T-helper 1 cell treated with Interleukin-12 subunit alpha and Interleukin-12 subunit beta and Interleukin-4 antibody, amounts not matched to agents 30 μg/mL and 1 μg/mL, for 36 hours (primary cell): ENCODE measurements around the gene DUSP28.
"Not testable (repeated sequence)": the region's sequence is repeated elsewhere in the genome, so short reads cannot be mapped to it uniquely, and the experiment has no call there.

ENCODE experiments used
- H3K27ac Mint-ChIP-seq: one replicate; pipeline ENCODE4 v1.8.0; 2021; ENCODE audit warnings: mild to moderate bottlenecking, mixed read lengths
- H3K27me3 Mint-ChIP-seq: one replicate; pipeline ENCODE4 v1.8.0; 2021; ENCODE audit warnings: low read depth, mixed read lengths
- H3K36me3 Mint-ChIP-seq: one replicate; pipeline ENCODE4 v1.8.0; 2021; ENCODE audit warnings: low read depth, mixed read lengths
- H3K4me1 Mint-ChIP-seq: one replicate; pipeline ENCODE4 v1.8.0; 2021; ENCODE audit warnings: low read depth, mixed read lengths
- H3K4me3 Mint-ChIP-seq: one replicate; pipeline ENCODE4 v1.8.0; 2021; ENCODE audit warnings: mild to moderate bottlenecking, moderate library complexity, mixed read lengths
- H3K9me3 Mint-ChIP-seq: one replicate; pipeline ENCODE4 v1.8.0; 2021; ENCODE audit warnings: mixed read lengths

The DUSP28 gene, protein sequence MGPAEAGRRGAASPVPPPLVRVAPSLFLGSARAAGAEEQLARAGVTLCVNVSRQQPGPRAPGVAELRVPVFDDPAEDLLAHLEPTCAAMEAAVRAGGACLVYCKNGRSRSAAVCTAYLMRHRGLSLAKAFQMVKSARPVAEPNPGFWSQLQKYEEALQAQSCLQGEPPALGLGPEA

DNA sequence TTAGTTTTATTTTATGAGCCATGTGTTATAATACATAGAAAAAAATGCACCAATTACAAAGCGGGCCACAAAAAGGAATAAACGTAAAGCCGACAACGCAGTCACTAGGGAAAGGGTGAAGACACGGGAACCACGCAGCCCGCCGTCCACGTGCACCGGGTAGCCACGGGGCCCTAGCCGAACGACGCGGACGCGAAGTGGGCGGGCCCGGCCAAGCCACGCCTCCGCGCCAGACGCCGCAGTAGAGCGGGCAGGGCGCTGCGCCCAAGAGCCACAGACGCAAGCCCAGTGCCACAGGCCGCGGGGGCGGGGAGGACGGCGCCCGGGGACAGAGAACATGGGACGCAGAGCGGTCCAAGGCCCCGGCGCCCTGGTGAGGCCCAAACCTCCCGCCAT lies at the start of gene DUSP28:
Gene DUSP28 (plus strand): TSS at position 274 of the 396 bp plus-strand sequence. CDS start 328 bp downstream, outside the sequence.
- Mint-ChIP-seq H3K36me3 (peaks cover 27% of the 10 kb centered on the region), H3K27ac (peak within 1 kb of the TSS; percentile 98), H3K27me3 (no peaks in the 10 kb centered on the region), H3K9me3 (no peaks in the 10 kb centered on the region), H3K4me3 (peak within 1 kb of the TSS; percentile 86), H3K4me1 (peaks cover 59% of the 10 kb centered on the region)

DNA sequence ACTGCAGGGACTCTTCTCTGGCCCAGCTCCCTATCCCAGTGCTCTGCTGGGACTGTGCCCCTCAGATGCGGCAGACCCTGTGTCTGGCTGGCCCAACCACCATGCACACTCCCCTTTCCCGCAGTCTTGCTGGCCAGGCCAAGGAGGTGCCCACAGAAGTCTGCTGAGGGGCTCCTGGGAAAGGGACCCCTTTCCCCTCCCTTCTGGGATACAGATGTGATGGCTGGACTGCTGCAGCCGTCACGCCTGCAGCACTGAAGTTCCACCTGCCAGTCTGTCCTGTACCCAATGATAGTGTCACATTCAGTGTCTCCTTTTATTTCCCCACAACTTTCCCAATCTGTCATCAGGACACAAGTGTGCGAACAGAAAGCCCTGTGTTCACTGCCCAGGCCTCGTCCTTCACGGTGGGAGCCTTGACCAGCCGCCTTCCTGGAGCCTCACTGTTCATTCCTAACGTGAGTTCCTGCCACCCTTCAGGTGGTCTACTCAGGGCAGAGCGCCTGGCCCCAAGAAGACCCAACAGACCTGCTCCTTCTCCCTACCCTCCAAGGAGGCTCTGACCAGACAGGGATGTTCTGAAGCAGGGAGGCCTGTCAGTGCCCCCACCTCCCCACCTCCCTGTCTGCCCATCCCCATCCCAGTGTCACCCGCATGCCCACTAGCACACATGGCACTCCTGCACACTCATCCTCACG lies 49.5 kb upstream of the DUSP28 start:
- Mint-ChIP-seq H3K4me1 (peaks cover 6% of the 10 kb centered on the region), H3K36me3 (no peaks in the 10 kb centered on the region), H3K27ac (no peak overlapping the region), H3K4me3 (no peak overlapping the region), H3K27me3 (no peaks in the 10 kb centered on the region), H3K9me3 (no peaks in the 10 kb centered on the region)

DNA sequence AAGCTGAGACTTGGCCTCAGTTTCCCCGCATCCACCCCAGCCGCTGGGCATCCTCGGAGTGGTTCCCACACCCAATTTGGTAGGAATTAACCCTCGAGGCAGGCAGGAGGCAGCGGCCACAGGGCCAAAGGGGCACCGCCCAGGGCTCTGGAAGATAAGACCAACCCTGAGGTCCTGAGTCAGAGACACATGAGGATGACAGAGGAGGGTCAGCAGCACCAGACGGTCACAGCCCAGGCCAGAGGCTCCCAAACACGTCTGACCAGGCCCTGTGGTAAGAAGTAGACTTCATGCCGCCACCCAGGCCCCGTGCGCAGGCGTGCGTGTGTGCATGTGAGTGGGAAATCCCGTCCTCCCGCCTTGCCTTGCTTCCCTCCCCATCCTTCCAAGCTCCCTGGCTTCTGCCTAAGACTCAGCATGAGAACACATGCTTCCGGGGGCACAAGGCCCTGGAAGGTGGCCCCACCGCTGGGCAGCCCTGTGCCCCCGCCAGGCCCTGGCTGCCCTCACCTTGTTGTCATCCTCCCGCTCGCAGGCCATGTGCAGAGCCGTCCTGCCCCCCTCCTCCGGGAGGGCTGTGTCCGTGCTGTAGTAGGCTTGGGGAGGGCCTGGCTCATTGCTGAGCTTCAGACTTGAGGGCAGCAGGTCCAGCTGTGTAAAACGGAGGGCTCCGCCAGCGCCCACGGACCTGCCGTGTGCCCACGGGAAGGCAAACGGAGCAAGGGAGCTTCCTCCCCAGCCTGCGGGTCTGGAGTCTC lies 48.6 kb upstream of the DUSP28 start:
- Mint-ChIP-seq H3K36me3 (no peaks in the 10 kb centered on the region), H3K27ac (no peak overlapping the region), H3K4me3 (no peak overlapping the region), H3K9me3 (no peaks in the 10 kb centered on the region), H3K27me3 (no peaks in the 10 kb centered on the region), H3K4me1 (peaks cover 6% of the 10 kb centered on the region)

DNA sequence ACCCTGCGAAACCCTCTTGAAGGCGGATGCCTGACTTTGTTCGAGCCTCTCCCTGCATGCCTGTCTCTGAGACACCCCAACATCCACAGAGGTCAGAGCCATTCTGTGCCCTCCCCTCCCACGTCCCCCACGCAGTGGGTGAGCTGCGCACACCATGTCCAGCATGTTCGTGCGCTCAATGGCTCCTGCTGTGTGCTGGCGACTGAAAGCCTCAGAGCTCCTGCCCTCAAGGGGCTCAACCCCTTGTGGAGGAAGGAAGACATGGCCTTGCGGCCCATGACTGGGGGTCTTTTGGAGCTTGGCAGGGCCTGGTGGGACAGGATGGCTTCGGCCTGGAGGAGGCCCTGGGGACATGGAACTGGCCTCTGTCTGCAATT lies 48.1 kb upstream of the DUSP28 start:
- Mint-ChIP-seq H3K27me3 (no peaks in the 10 kb centered on the region), H3K27ac (no peak overlapping the region), H3K4me1 (peaks cover 6% of the 10 kb centered on the region), H3K9me3 (no peaks in the 10 kb centered on the region), H3K4me3 (no peak overlapping the region), H3K36me3 (no peaks in the 10 kb centered on the region)

DNA sequence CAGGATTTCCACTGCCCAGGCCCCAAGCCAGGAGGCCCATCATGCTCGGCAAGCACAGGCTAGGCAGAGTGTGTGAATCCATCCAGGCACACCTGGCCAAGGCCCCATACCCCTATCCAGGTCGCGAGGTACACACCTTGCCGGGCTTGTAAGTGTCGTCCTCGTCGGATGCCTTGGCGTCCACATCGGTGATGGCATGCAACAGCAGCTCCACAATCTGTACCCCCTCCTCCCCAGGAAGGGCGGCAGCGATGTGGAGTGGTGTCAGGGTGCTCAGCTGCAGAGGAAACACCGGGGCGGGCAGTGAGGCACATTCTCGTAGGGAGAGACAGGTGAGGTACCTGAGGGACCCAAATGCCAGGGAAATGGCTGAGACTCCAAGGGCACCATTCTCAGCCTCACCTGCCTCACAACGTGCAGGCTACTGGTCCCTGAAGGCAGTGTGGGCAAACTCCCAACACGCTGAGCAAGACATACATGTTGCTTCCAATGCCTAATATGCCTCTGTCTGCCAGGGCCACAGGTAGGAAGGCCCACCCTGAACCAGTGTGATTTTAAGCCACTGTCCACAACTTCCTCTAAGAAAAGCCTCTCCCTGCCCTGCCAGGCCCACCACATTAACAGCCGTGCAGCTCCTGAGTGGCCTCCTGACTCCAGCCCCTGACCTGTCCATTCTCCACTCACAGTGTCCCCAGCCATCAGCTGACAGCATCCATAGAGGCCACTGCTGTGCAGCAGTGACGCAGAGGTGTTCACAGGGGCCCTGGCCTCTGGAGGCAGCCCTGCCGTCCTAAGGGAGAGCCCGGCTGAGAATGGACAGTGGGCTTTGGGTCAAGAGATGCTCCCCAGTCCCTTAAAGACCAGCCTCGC lies 47.3 kb upstream of the DUSP28 start:
- Mint-ChIP-seq H3K9me3 (no peaks in the 10 kb centered on the region), H3K27me3 (no peaks in the 10 kb centered on the region), H3K36me3 (no peaks in the 10 kb centered on the region), H3K27ac (no peak overlapping the region), H3K4me3 (no peak overlapping the region), H3K4me1 (peaks cover 6% of the 10 kb centered on the region)

DNA sequence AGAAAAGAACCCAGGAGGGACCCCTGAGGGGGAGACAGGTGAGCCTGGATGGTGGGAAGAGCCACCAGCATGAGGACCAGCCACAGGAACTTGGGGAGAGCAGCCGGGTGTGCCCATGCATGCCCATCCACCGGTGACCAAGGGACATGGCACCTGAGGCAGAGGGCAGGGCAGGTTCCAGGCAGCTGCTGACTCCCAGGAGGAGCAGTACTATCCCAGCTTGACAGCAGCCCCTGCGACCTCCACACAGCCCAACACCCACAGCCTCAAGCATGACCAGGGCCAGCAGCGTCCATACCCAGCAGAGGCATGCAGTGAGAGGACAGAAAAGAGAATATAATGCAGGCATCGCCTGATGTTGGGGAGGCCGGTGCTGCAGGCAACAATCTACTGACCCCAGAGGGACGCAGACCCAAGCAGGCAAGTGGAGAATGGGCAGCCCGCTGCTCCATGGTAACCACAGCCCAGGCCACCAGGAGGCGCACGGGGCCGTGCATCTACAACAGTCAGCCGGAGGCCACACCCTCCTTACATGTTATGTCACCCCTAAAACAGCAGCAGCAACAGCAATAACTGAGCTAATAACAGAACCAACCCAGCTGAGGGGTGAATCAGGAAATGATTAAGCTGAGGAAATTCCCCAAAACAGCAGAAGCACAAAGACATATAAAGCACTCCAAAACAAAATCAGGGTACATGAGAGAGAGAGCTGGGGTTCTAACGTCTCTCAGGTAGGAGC lies 46.4 kb upstream of the DUSP28 start:
- no peaks in the 10 kb centered on the region for H3K27me3 Mint-ChIP-seq
- peak overlapping the region; percentile 67 for H3K27ac Mint-ChIP-seq
- peaks cover 6% of the 10 kb centered on the region for H3K4me1 Mint-ChIP-seq
- H3K36me3 Mint-ChIP-seq = no peaks in the 10 kb centered on the region
- H3K9me3 Mint-ChIP-seq = no peaks in the 10 kb centered on the region
- peak overlapping the region; percentile 10 for H3K4me3 Mint-ChIP-seq

DNA sequence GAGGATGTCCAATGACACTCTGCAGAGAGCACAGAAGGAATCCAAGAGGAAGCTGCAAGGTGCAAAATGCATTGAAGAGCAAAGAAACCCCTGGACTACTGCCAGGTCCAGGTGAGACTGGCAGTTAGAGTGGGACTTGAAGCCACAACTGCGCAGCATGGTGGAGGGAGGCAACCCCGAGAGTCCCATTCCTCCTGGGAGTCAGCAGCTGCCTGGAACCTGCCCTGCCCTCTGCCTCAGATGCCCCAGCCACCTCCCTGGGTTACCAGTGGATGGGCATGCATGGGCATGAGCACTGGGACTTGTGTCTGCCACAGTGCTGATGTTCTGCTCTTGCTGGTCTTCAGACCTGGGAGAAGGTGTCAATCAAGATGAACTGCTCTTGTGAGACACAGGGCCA lies 45.5 kb upstream of the DUSP28 start:
- peak overlapping the region; percentile 67 for H3K27ac Mint-ChIP-seq
- peaks cover 6% of the 10 kb centered on the region for H3K4me1 Mint-ChIP-seq
- no peaks in the 10 kb centered on the region for H3K27me3 Mint-ChIP-seq
- H3K36me3 Mint-ChIP-seq = no peaks in the 10 kb centered on the region
- no peak overlapping the region for H3K4me3 Mint-ChIP-seq
- H3K9me3 Mint-ChIP-seq = no peaks in the 10 kb centered on the region

DNA sequence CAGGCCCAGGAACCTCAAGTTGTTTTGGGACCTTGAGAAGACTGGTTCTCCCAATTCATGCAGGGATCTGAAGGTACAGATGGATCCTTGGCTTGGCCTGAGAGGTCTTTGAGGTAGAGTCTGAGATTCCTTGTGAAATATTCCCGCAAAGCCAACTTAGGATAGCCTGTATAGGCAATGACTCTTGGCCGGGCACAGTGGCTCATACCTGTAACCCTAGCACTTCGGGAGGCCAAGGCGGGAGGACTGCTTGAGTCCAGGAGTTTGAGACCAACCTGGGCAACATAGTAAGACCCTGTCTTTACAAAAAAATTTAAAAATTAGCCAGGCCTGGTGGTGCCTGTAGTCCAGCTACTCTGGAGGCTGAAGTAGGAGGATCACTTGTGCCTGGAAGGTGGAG lies 42.8 kb upstream of the DUSP28 start:
- H3K9me3 Mint-ChIP-seq = peaks cover 3% of the 10 kb centered on the region

DNA sequence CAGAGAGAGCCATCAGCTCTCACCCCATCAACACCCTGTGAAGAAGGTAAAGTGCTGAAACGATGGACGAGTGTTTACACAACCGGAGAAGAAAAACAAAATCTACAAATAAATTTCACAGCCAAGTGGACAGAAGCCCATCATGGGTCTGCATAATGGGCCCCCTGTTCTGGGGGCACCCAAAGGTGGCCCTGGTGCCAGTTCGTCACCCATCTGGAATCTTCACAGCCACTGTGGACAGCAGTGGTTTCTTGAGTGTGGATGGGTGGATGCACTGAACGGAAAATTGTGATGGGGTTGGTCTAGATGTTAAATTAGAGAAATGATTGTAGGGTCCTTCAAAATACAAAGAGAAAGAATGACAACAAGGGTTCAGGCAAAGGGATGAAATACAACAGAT lies 41.2 kb upstream of the DUSP28 start:
- H3K4me1 Mint-ChIP-seq = peaks cover 5% of the 10 kb centered on the region
- peaks cover 19% of the 10 kb centered on the region for H3K36me3 Mint-ChIP-seq
- no peak overlapping the region for H3K27ac Mint-ChIP-seq

More for the DNA sequence above, 42.8 kb upstream of the DUSP28 start:
- Mint-ChIP-seq H3K4me1 (peaks cover 6% of the 10 kb centered on the region), H3K27ac (no peak overlapping the region), H3K36me3 (peaks cover 7% of the 10 kb centered on the region), H3K27me3 (peaks cover 5% of the 10 kb centered on the region), H3K4me3 (no peak overlapping the region)

DNA sequence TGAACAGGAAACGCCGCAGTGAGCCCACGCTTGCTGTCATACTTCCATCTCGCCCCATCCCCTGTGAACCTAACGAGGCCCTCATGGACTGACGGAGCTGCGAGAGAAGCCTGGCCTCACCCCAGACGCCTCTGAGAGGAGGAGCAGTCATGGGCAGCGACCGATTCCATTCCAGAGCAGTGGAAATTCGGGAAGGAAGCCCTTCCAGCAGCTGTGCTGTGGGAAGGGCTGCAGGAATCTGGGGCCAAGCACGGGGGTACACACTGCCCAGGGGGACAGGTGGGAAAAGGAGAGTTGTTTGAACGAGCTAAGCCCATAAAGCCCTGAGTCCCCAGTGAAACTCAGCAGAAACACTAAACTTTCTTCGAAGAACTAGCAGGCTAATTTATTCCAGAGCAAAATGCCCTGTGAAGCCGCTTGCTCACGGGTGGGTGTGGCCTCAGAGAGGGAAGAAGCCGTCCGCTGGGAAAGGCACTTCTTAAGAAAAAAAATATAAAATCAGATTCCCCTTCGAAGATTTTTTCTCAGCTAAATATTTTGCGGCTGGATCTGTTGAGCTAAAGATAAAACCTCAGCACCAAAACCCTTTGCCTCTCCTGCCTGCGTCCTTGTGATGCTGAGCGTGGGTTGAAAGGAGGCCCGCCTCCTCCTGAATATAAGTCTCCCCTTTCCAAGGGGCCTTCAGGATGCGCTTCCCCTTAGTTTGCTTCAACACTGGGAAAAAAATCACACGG lies 40.6 kb upstream of the DUSP28 start:
- H3K36me3 Mint-ChIP-seq = peaks cover 24% of the 10 kb centered on the region
- peaks cover 5% of the 10 kb centered on the region for H3K27me3 Mint-ChIP-seq
- peaks cover 16% of the 10 kb centered on the region for H3K9me3 Mint-ChIP-seq
- H3K4me3 Mint-ChIP-seq = no peak overlapping the region
- no peak overlapping the region for H3K27ac Mint-ChIP-seq
- no peaks in the 10 kb centered on the region for H3K4me1 Mint-ChIP-seq

More for the DNA sequence above, 41.2 kb upstream of the DUSP28 start:
- Mint-ChIP-seq H3K4me3 (no peak overlapping the region), H3K27me3 (peaks cover 5% of the 10 kb centered on the region), H3K9me3 (peaks cover 11% of the 10 kb centered on the region)

DNA sequence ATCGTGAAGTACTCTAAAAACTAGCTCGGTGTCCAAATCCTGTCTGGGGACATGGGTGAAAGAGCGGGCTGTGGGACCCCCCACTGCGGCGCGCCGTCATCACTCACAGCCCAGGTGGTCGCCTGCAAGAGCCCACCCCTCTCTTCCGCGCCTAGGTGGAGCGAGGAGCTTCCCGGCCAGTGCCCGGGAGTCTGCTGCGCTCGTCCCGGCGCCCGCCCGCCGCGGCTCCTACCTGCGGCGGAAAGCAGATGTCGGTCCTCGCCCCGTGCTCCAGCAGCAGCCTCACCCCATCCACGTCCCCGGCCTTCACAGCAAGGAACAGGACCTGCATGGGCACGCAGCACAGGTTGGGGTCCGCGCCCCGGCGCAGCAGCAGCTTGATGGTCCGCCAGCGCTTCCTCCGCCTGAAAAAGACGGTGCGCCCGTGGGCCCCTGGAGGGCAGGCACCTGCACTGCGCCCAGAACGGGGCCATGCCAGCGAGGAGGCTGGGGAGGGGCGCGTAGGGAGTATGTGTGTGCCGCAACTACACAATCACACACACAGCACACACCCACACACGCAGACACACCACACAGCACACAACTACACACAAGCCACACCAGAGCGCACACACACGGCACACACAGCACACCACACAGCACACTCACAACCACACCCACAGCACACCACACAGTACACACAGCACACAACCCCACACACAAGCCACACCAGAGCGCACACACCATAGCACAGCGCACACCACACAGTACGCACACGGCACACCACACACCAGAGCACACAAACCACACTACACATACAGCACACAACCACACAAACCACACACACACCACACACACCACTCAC lies 39.8 kb upstream of the DUSP28 start:
- Mint-ChIP-seq H3K4me3 (no peak overlapping the region), H3K4me1 (no peaks in the 10 kb centered on the region), H3K9me3 (peaks cover 24% of the 10 kb centered on the region), H3K27me3 (peaks cover 5% of the 10 kb centered on the region), H3K27ac (no peak overlapping the region), H3K36me3 (peaks cover 32% of the 10 kb centered on the region)

DNA sequence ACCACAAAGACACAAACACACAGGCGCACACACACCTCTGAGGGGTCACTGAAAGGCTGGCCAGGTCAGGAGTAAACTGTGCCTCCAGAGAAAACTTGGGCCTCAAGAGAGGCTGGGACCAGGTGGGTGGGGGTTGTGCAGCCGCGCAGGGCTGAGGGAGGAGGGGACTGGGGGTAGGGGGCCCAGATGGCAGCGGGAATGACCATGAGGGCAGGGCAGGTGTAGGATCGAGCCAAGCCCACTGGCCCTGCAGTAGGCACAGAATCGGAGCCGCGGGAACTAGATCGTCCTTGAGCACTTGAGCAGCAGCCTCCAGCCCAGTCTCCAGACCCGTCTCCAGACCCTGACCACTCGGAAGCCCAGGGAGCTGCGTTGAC lies 39.2 kb upstream of the DUSP28 start:
- H3K4me3 Mint-ChIP-seq = no peak overlapping the region
- H3K4me1 Mint-ChIP-seq = no peaks in the 10 kb centered on the region
- H3K36me3 Mint-ChIP-seq = peaks cover 36% of the 10 kb centered on the region
- H3K27ac Mint-ChIP-seq = no peak overlapping the region
- H3K9me3 Mint-ChIP-seq = peaks cover 29% of the 10 kb centered on the region
- peaks cover 5% of the 10 kb centered on the region for H3K27me3 Mint-ChIP-seq

DNA sequence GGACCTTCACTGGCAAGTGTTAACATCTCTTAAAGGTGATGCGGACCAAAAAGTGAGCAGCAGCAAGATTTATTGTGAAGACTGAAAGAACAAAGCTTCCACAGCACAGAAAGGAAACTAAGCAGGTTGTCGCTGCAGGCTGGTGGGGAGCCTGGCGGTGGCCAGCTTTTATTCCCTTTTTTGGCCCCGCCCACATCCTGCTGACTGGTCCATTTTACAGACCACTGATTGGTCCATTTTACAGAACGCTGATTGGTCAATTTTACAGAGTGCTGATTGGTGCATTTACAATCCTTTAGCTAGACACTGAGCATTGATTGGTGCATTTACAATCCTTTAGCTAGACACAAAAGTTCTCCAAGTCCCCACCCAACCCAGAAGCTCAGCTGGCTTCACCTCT lies 38.3 kb upstream of the DUSP28 start:
- not testable (repeated sequence) for H3K27ac Mint-ChIP-seq, H3K27me3 Mint-ChIP-seq, H3K4me1 Mint-ChIP-seq, H3K4me3 Mint-ChIP-seq
- Mint-ChIP-seq H3K9me3 (peaks cover 34% of the 10 kb centered on the region), H3K36me3 (peaks cover 43% of the 10 kb centered on the region)
